OCI-LY7 (cell line): ENCODE results near the gene SCLT1. TPM values are rescaled to one million over a fixed set of nuclear protein-coding genes. Genes with fewer than 3 reads are reported as not detected.
"Not testable (repeated sequence)": the region's sequence is repeated elsewhere in the genome, so short reads cannot be mapped to it uniquely, and the experiment has no call there.

Source experiments
- BruUV-seq: library from RNA; stranded (reverse); fragments of 400-500 nt; replicated peaks from 2 replicates; lab custom pipeline; 2021; lab: Mats Ljungman, UMichigan
- CTCF ChIA-PET: fragments of 300-600 bp; sonication (Branson Sonifier 250); formaldehyde crosslinking; loops from one replicate; lab custom pipeline; 2022; ENCODE audit warnings: antibody characterized with exemption; ENCODE audit not compliant: unreplicated experiment; lab: Charles Lee
- POLR2A ChIA-PET: fragments of 300-600 bp; sonication (Branson Sonifier 250); formaldehyde crosslinking; loops from one replicate; lab custom pipeline; 2022; ENCODE audit warnings: antibody characterized with exemption; lab: Charles Lee
- DNase-seq: peaks from one replicate; pipeline ENCODE4 v3.0.0-alpha.2; 2015; ENCODE audit warnings: low spot score
- H2AFZ ChIP-seq: fragments of 200-600 bp; sonication (generic), shearing (Covaris generic); 2 replicates; pipeline ENCODE4 v1.6.1; 2014; ENCODE audit warnings: mild to moderate bottlenecking, antibody characterized with exemption, low read length, moderate library complexity
- H3K27ac ChIP-seq: fragments of 200-600 bp; sonication (generic); 2 replicates; pipeline ENCODE4 v1.5.1; 2014; ENCODE audit warnings: mixed run types, low read depth, mild to moderate bottlenecking, moderate library complexity, low read length, inconsistent platforms; ENCODE audit not compliant: poor library complexity, severe bottlenecking
- H3K36me3 ChIP-seq: fragments of 200-600 bp; sonication (generic); 2 replicates; pipeline ENCODE4 v1.6.1; 2014; ENCODE audit warnings: mild to moderate bottlenecking, antibody characterized with exemption, low read length, moderate library complexity, mixed read lengths; ENCODE audit not compliant: insufficient read depth
- H3K4me1 ChIP-seq: fragments of 200-600 bp; sonication (generic); 2 replicates; pipeline ENCODE4 v1.5.1; 2014; ENCODE audit warnings: mild to moderate bottlenecking, low read length; ENCODE audit not compliant: insufficient read depth, poor library complexity, severe bottlenecking
- H3K4me2 ChIP-seq: fragments of 200-600 bp; sonication (generic); 2 replicates; pipeline ENCODE4 v1.6.1; 2014; ENCODE audit warnings: mild to moderate bottlenecking, low read length
- H3K4me3 ChIP-seq: fragments of 200-600 bp; sonication (generic); 2 replicates; pipeline ENCODE4 v1.5.1; 2014; ENCODE audit warnings: mild to moderate bottlenecking, low read depth, low read length; ENCODE audit not compliant: poor library complexity, severe bottlenecking
- H3K79me2 ChIP-seq: fragments of 200-600 bp; sonication (generic); 2 replicates; pipeline ENCODE4 v1.6.1; 2016; ENCODE audit warnings: low read depth, mild to moderate bottlenecking, low read length, moderate library complexity, mixed read lengths; ENCODE audit not compliant: insufficient read depth
- H3K9me2 ChIP-seq: fragments of 200-600 bp; sonication (generic); 2 replicates; pipeline ENCODE4 v1.6.1; 2016; ENCODE audit warnings: mild to moderate bottlenecking, low read length, mixed read lengths; ENCODE audit not compliant: insufficient read depth
- H3K9me3 ChIP-seq: fragments of 200-600 bp; sonication (generic); 2 replicates; pipeline ENCODE4 v1.6.1; 2014; ENCODE audit warnings: mild to moderate bottlenecking, mixed run types, low read length, mixed read lengths
- H4K20me1 ChIP-seq: fragments of 200-600 bp; sonication (generic); 2 replicates; pipeline ENCODE4 v1.6.1; 2014; ENCODE audit warnings: mild to moderate bottlenecking, antibody characterized with exemption, low read length, moderate library complexity, mixed read lengths; ENCODE audit not compliant: insufficient read depth
- EZH2phosphoT487 ChIP-seq: fragments of 200-600 bp; sonication (generic); IDR thresholded peaks from 2 replicates; pipeline ENCODE4 v1.6.1; 2018; ENCODE audit warnings: low read depth, borderline replicate concordance, mild to moderate bottlenecking, mixed run types, antibody characterized with exemption, low read length, moderate library complexity, mixed read lengths
- intact Hi-C: fragments of 100-400 bp; cut with micrococcal nuclease; formaldehyde crosslinking; loops from one replicate; pipeline ENCODE4 v1.10.0; 2022; ENCODE audit not compliant: unreplicated experiment
- total RNA-seq, 2 experiments: library from RNA; depleted of rRNA in 1 of 2; stranded (reverse); fragments of >200 nt in 1 of 2; shearing (Covaris generic) in 1 of 2; gene quantifications; 2 replicates each; pipeline ENCODE4 v1.2.3, GENCODE V29; 2014 to 2022
- TF ChIP-seq, protein P1 (sequence below): fragments of 200-600 bp; sonication (generic); conservative IDR thresholded peaks from 2 replicates; pipeline ENCODE4 v1.5.1; 2014; ENCODE audit warnings: mild to moderate bottlenecking, antibody characterized with exemption, low read length, moderate library complexity, mixed read lengths

The SCLT1 gene
- total RNA-seq, 2 experiments from 2014 or later: 36.9 to 42.0 TPM

DNA sequence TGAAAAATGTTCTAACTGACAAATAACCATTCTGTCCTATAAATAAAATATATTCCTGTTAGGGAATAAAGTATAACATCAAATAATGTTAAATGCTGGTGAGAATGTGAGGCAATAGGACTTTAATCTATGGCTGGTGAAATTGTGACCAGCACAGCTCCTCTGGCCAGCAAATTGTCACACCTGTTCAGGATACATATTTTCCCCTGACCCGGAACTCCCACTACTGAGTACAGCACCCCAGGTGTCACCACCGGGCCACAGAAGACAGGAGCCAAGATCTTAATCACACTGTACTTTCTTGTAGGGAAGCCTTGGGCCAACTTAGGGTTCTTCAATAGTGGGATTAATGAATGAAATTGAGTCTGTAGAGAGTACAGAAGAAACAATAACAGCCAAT, 35.8 kb upstream of the SCLT1 start:
- H3K9me2 ChIP-seq: no peaks in the 10 kb centered on the region
- no peaks in the 10 kb centered on the region for H3K79me2 ChIP-seq
- H3K4me2 ChIP-seq: no peak overlapping the region
- no peaks in the 10 kb centered on the region for H3K36me3 ChIP-seq
- no peak overlapping the region for H2AFZ ChIP-seq
- no peaks in the 10 kb centered on the region for H4K20me1 ChIP-seq
- H3K9me3 ChIP-seq: no peaks in the 10 kb centered on the region
- ChIA-PET CTCF (no interaction called here), POLR2A (no interaction called here)
- H3K27ac ChIP-seq: no peak overlapping the region
- H3K4me3 ChIP-seq: no peak overlapping the region
- H3K4me1 ChIP-seq: no peaks in the 10 kb centered on the region
- intact Hi-C loops: no loop called here
- no peak for DNase-seq
- TF ChIP-seq, protein P1, sequence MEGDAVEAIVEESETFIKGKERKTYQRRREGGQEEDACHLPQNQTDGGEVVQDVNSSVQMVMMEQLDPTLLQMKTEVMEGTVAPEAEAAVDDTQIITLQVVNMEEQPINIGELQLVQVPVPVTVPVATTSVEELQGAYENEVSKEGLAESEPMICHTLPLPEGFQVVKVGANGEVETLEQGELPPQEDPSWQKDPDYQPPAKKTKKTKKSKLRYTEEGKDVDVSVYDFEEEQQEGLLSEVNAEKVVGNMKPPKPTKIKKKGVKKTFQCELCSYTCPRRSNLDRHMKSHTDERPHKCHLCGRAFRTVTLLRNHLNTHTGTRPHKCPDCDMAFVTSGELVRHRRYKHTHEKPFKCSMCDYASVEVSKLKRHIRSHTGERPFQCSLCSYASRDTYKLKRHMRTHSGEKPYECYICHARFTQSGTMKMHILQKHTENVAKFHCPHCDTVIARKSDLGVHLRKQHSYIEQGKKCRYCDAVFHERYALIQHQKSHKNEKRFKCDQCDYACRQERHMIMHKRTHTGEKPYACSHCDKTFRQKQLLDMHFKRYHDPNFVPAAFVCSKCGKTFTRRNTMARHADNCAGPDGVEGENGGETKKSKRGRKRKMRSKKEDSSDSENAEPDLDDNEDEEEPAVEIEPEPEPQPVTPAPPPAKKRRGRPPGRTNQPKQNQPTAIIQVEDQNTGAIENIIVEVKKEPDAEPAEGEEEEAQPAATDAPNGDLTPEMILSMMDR: no peak
- no peak for TF ChIP-seq EZH2phosphoT487
- BruUV-seq: no TSS peak

DNA sequence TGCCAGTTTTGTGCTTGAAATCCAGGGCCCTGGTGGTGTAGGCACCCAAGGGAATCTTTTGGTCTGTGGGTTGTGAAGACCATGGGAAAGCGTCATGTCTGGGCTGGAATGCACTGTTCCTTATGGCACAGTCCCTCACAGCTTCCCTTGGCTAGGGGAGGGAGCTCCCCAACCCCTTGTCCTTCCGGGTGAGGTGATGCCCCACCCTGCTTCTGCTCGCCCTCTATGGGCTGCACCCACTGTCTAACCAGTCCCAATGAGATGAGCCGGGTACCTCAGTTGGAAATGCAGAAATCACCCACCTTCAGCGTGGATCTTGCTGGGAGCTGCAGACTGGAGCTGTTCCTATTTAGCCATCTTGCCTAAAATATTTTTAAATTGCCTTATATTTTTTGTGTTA, 33.3 kb upstream of the SCLT1 start:
- H3K4me1 ChIP-seq, H3K27ac ChIP-seq, BruUV-seq, H3K36me3 ChIP-seq, H3K4me3 ChIP-seq, H3K4me2 ChIP-seq, H3K79me2 ChIP-seq, intact Hi-C loops, H2AFZ ChIP-seq, DNase-seq, H4K20me1 ChIP-seq, CTCF ChIA-PET, H3K9me3 ChIP-seq, H3K9me2 ChIP-seq: not testable (repeated sequence)
- POLR2A ChIA-PET: interaction anchor here (1.3 kb wide), 2 partner anchors 10 to 14 kb away, joined by 4 to 5 read pairs; no protein-coding TSS in a partner anchor

DNA sequence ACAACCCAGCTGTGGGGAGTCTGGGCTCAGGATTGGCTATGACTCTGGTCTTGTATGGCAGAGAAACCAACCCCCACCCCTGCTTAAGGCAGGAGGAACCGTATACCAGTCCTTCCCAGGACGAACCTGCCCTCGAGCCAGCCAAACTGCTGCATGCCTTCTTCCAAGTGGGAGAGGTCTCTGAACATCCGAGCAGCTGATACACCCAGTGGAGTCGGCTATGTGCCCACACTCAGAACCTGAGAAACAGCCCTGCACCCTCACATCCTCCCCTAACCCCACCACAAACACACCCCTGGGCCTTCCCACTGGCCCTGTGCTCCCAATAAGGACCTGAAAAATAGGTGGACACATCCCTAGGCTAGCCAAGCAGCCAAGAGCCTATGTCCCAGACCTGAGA, 24.4 kb upstream of the SCLT1 start:
- TF ChIP-seq, protein P1: no peak
- TF ChIP-seq EZH2phosphoT487: no peak
- DNase-seq: no peak
- no peak overlapping the region for H2AFZ ChIP-seq
- H3K36me3 ChIP-seq: no peaks in the 10 kb centered on the region
- ChIA-PET CTCF (no interaction called here), POLR2A (interaction anchor here (1.3 kb wide), 1 partner anchor 41 kb away, joined by 4 read pairs; no protein-coding TSS in a partner anchor)
- H3K4me3 ChIP-seq: no peak overlapping the region
- H3K9me3 ChIP-seq: no peaks in the 10 kb centered on the region
- no peaks in the 10 kb centered on the region; the same call in 1 of the 2 replicates for H3K9me2 ChIP-seq
- H3K27ac ChIP-seq: no peak overlapping the region
- H3K79me2 ChIP-seq: no peaks in the 10 kb centered on the region
- no TSS peak for BruUV-seq
- H4K20me1 ChIP-seq: no peaks in the 10 kb centered on the region
- H3K4me2 ChIP-seq: no peak overlapping the region
- intact Hi-C loops: no loop called here
- H3K4me1 ChIP-seq: no peaks in the 10 kb centered on the region
